ENCODE data around the gene PCCA.

PCCA gene

DNA sequence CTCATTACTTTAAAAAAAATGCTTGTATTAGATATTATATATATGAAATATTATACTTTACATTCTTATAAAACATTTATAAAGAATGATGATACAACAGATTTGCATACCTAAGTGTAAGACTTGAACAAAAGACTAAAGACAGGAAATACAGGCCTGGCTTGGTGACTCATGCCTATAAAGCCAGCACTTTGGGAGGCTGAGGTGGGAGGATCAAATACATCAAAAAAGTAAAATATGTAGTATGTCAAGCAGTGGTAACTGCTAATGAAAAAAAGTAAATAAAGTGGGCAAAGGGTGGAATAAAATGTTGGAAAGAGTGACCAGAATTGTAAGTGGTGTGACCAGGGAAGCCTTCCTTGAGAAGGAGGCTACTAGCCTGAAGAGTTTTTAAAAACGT is 366.0 kb downstream of the PCCA start:
- Histone ChIP-seq H3K27me3 (ENCODE audit: low read depth, low read length) (no peaks in the 10 kb centered on the region), H3K9ac (ENCODE audit: low read length) (no peak overlapping the region), H3K27ac (ENCODE audit: low read length) (no peak overlapping the region), H3K4me3 (ENCODE audit: low read length) (no peak overlapping the region), H2AFZ (ENCODE audit: low read depth, low read length) (no peak overlapping the region), H3K36me3 (replicated peaks; ENCODE audit: low read depth, low read length) (no peaks in the 10 kb centered on the region), H3K4me1 (ENCODE audit: low read length) (no peaks in the 10 kb centered on the region), H4K20me1 (ENCODE audit: insufficient read depth, low read length) (no peaks in the 10 kb centered on the region), H3K4me2 (ENCODE audit: low read length) (no peak overlapping the region), H3K79me2 (ENCODE audit: low read length) (no peaks in the 10 kb centered on the region), H3K9me3 (ENCODE audit: insufficient read depth, low read length) (no peaks in the 10 kb centered on the region)
- TF ChIP-seq, protein P1, sequence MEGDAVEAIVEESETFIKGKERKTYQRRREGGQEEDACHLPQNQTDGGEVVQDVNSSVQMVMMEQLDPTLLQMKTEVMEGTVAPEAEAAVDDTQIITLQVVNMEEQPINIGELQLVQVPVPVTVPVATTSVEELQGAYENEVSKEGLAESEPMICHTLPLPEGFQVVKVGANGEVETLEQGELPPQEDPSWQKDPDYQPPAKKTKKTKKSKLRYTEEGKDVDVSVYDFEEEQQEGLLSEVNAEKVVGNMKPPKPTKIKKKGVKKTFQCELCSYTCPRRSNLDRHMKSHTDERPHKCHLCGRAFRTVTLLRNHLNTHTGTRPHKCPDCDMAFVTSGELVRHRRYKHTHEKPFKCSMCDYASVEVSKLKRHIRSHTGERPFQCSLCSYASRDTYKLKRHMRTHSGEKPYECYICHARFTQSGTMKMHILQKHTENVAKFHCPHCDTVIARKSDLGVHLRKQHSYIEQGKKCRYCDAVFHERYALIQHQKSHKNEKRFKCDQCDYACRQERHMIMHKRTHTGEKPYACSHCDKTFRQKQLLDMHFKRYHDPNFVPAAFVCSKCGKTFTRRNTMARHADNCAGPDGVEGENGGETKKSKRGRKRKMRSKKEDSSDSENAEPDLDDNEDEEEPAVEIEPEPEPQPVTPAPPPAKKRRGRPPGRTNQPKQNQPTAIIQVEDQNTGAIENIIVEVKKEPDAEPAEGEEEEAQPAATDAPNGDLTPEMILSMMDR (IDR thresholded peaks at IDR 0.05; ENCODE audit: low read depth, low read length): no peak
- TF ChIP-seq EZH2phosphoT487 (IDR thresholded peaks at IDR 0.05; ENCODE audit: low read depth): no peak

DNA sequence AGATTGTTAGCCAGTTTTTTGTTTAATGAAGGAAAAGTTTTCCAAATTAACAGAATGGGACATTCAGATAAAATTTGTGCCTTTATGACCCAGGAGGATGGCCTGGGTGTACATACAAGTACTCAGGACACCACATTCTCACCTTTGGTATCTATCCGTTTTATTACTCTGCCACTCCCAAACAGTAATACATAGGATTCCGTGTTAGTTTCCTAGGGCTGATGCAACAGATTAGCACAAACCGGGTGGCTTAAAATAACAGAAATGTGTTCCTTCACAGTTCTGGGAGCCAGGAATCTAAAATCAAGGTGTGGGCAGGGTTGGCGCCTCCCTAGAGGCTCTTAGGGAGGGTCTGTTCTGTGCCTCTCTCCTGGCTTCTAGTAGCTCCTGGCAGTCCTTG is 369.8 kb downstream of the PCCA start:
- H2AFZ ChIP-seq (ENCODE audit: low read depth, low read length): no peak overlapping the region
- H3K79me2 ChIP-seq (ENCODE audit: low read length): no peaks in the 10 kb centered on the region
- no peak overlapping the region for H3K9ac ChIP-seq (ENCODE audit: low read length)
- no peak overlapping the region for H3K27ac ChIP-seq (ENCODE audit: low read length)
- TF ChIP-seq, protein P1 (IDR thresholded peaks at IDR 0.05; ENCODE audit: low read depth, low read length): no peak
- no peaks in the 10 kb centered on the region for H3K36me3 ChIP-seq (replicated peaks; ENCODE audit: low read depth, low read length)
- H3K4me1 ChIP-seq (ENCODE audit: low read length): no peaks in the 10 kb centered on the region
- no peaks in the 10 kb centered on the region for H4K20me1 ChIP-seq (ENCODE audit: insufficient read depth, low read length)
- no peaks in the 10 kb centered on the region for H3K9me3 ChIP-seq (ENCODE audit: insufficient read depth, low read length)
- H3K4me2 ChIP-seq (ENCODE audit: low read length): no peak overlapping the region
- no peak overlapping the region for H3K4me3 ChIP-seq (ENCODE audit: low read length)
- H3K27me3 ChIP-seq (ENCODE audit: low read depth, low read length): no peaks in the 10 kb centered on the region

DNA sequence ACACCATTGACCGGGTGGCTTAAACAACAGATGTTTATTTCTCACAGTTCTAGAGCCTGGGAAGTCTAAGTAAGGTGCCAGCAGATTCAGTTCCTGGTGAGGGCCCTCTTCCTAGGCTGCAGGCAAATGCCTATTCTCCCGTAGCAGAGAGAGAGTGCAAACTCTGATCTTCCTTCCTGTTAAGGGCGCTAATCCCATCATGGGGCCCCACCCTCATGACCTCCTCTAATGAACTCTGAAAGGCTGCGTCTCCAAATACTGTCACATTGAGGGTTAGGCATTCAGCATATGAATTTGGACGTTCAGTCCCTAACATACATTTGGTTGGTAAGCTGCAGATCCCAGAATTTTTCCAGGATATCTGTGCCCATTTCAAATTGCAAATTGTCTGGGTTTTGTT is 370.9 kb downstream of the PCCA start:
- no peaks in the 10 kb centered on the region for H3K79me2 ChIP-seq (ENCODE audit: low read length)
- H3K9ac ChIP-seq (ENCODE audit: low read length): no peak overlapping the region
- peaks cover 4% of the 10 kb centered on the region for H3K4me1 ChIP-seq (ENCODE audit: low read length)
- no peak overlapping the region for H3K4me3 ChIP-seq (ENCODE audit: low read length)
- H3K36me3 ChIP-seq (replicated peaks; ENCODE audit: low read depth, low read length): no peaks in the 10 kb centered on the region
- H3K27me3 ChIP-seq (ENCODE audit: low read depth, low read length): no peaks in the 10 kb centered on the region
- no peak overlapping the region for H3K27ac ChIP-seq (ENCODE audit: low read length)
- no peaks in the 10 kb centered on the region for H4K20me1 ChIP-seq (ENCODE audit: insufficient read depth, low read length)
- H3K4me2 ChIP-seq (ENCODE audit: low read length): no peak overlapping the region
- H3K9me3 ChIP-seq (ENCODE audit: insufficient read depth, low read length): no peaks in the 10 kb centered on the region
- no peak for TF ChIP-seq EZH2phosphoT487 (IDR thresholded peaks at IDR 0.05; ENCODE audit: low read depth)
- TF ChIP-seq, protein P1 (IDR thresholded peaks at IDR 0.05; ENCODE audit: low read depth, low read length): no peak
- no peak overlapping the region for H2AFZ ChIP-seq (ENCODE audit: low read depth, low read length)

DNA sequence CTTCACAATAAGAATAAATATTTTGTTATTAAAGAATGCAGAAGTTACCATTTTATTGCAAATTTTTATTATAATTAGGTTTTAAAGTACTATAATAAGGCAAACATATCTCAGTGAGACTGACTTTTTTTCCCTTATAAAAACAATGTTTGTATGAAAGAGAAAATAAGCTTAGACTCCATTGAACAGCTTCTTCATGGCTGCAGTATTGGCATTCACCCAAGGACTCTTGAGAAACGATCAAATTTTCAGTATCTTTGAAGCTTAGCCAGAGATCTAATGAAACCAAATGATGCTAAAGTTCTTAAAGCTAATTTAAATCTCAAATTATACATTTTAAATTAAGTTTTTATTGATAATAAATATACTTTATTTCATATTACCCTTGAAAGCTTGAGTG is 371.4 kb downstream of the PCCA start:
- Histone ChIP-seq H3K4me1 (ENCODE audit: low read length) (peaks cover 9% of the 10 kb centered on the region), H3K79me2 (ENCODE audit: low read length) (no peaks in the 10 kb centered on the region), H3K9ac (ENCODE audit: low read length) (no peak overlapping the region), H3K4me2 (ENCODE audit: low read length) (no peak overlapping the region), H3K36me3 (replicated peaks; ENCODE audit: low read depth, low read length) (no peaks in the 10 kb centered on the region), H4K20me1 (ENCODE audit: insufficient read depth, low read length) (no peaks in the 10 kb centered on the region), H3K9me3 (ENCODE audit: insufficient read depth, low read length) (no peaks in the 10 kb centered on the region), H3K27me3 (ENCODE audit: low read depth, low read length) (no peaks in the 10 kb centered on the region), H2AFZ (ENCODE audit: low read depth, low read length) (no peak overlapping the region), H3K4me3 (ENCODE audit: low read length) (no peak overlapping the region), H3K27ac (ENCODE audit: low read length) (no peak overlapping the region)
- TF ChIP-seq EZH2phosphoT487 (IDR thresholded peaks at IDR 0.05; ENCODE audit: low read depth): no peak
- TF ChIP-seq, protein P1 (IDR thresholded peaks at IDR 0.05; ENCODE audit: low read depth, low read length): no peak
